ACC112 (cell line): ENCODE measurements around the gene HSPB3.
"Not testable (repeated sequence)": the region's sequence is repeated elsewhere in the genome, so short reads cannot be mapped to it uniquely, and the experiment has no call there.

Experiments
- H2AFZ ChIP-seq: fragments of 200-600 bp; sonication (generic); one replicate; pipeline ENCODE4 v1.6.0; 2017; ENCODE audit warnings: antibody characterized with exemption, low read length; ENCODE audit not compliant: unreplicated experiment
- H3K27ac ChIP-seq: fragments of 200-600 bp; sonication (generic); 2 replicates; pipeline ENCODE4 v1.5.1; 2014; ENCODE audit warnings: low read depth, mild to moderate bottlenecking, antibody characterized with exemption, low read length, moderate library complexity
- H3K27me3 ChIP-seq: fragments of 200-600 bp; sonication (generic); 2 replicates; pipeline ENCODE4 v1.6.1; 2014; ENCODE audit warnings: mild to moderate bottlenecking, antibody characterized with exemption, low read length, moderate library complexity, mixed read lengths; ENCODE audit not compliant: insufficient read depth
- H3K36me3 ChIP-seq: fragments of 200-600 bp; sonication (generic); 2 replicates; pipeline ENCODE4 v1.6.1; 2016; ENCODE audit warnings: mild to moderate bottlenecking, antibody characterized with exemption, low read length, moderate library complexity, mixed read lengths; ENCODE audit not compliant: insufficient read depth
- H3K4me1 ChIP-seq: fragments of 200-600 bp; sonication (generic); one replicate; pipeline ENCODE4 v1.6.1; 2016; ENCODE audit warnings: low read length, mixed read lengths; ENCODE audit not compliant: insufficient read depth, unreplicated experiment, control insufficient read depth
- H3K4me3 ChIP-seq: fragments of 200-600 bp; sonication (generic); 2 replicates; pipeline ENCODE4 v1.5.1; 2014; ENCODE audit warnings: mild to moderate bottlenecking, low read depth, low read length
- H3K79me2 ChIP-seq: fragments of 200-600 bp; sonication (generic); one replicate; pipeline ENCODE4 v1.6.0; 2016; ENCODE audit warnings: low read length; ENCODE audit not compliant: control insufficient read depth, unreplicated experiment, insufficient read depth

The HSPB3 gene

DNA sequence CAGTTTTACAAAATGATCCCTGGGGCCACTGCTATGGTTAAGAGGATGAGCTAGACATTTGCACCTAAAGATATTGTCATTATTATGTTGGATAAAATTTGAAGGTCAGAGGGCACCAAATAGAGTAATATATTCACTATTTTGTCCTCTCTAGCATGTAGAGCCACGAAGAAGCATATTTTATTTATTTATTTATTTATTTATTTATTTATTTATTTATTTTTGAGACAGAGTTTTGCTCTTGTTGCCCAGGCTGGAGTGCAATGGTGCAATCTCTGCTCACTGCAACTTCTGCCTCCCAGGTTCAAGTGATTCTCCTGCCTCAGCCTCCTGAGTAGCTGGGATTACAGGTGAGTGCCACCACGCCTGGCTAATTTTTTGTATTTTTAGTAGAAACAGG lies 20.8 kb upstream of the HSPB3 start:
- peaks cover 20% of the 10 kb centered on the region for H3K27me3 ChIP-seq
- H2AFZ ChIP-seq, H3K4me3 ChIP-seq, H3K36me3 ChIP-seq, H3K27ac ChIP-seq, H3K79me2 ChIP-seq, H3K4me1 ChIP-seq: not testable (repeated sequence)

DNA sequence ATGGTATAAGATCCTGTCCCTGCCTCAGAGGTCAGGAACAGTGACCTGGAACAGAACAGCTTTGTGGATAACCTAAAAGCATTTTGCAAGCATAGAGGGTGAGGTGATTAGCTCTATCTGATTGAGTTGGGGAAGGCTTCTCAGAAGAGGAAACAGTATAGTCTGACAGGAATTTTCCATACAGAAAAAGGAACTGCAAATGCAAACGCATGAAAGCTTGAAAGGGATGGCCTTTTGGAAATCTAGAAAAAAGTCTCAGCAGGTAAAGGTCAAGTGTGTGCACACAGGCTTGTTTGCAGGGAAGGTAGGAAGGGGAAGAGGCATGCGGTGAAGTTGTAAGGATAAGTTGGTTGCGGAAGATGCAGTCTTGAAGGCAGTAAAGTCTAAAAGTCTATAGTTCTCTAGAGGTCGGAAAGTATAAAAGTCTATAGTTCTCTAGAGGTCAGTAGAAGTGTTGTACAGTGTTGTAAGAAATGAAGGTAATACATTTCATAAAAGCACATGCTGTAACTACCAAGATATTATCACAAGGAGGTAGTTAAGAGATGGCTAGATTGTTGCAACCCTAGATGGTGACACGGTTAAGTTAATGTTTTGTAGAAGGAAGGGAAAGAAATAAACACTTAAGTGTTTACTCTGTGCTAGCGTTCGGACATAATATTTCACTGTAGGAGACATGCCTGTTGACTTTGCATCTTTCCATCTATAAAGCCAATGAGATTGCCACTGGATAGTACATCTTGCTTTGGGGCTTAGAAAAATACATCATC lies 16.7 kb upstream of the HSPB3 start:
- no peak overlapping the region for H2AFZ ChIP-seq
- H3K4me3 ChIP-seq = no peak overlapping the region
- no peaks in the 10 kb centered on the region for H3K4me1 ChIP-seq
- peaks cover 36% of the 10 kb centered on the region for H3K27me3 ChIP-seq
- no peaks in the 10 kb centered on the region for H3K36me3 ChIP-seq
- no peak overlapping the region for H3K27ac ChIP-seq
- no peaks in the 10 kb centered on the region for H3K79me2 ChIP-seq

DNA sequence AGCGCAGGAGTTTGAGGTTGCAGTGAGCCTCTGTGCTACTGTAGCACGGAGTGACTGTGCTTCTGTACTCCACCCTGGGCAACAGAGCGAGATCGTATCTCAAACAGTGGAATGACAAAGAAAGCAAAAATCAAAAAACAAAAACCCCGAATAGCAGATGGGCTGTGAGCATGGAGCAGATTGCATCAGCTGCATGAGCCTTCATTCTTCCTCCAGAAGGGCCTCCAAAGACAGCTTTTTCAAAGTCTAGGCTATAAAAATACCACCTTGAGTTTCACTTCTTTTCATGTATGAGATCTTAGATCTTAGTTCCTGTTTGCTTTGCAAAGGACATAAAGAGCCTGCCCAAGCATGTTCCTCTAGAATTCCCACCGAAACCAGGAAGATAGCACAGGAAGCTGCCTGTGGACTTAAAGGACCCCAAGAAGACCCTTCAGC lies 15.0 kb upstream of the HSPB3 start:
- H3K27ac ChIP-seq = no peak overlapping the region
- H3K36me3 ChIP-seq = no peaks in the 10 kb centered on the region
- H2AFZ ChIP-seq = no peak overlapping the region
- no peaks in the 10 kb centered on the region for H3K4me1 ChIP-seq
- H3K79me2 ChIP-seq = no peaks in the 10 kb centered on the region
- H3K4me3 ChIP-seq = no peak overlapping the region
- H3K27me3 ChIP-seq = peaks cover 36% of the 10 kb centered on the region; the same call in 1 of the 2 replicates

DNA sequence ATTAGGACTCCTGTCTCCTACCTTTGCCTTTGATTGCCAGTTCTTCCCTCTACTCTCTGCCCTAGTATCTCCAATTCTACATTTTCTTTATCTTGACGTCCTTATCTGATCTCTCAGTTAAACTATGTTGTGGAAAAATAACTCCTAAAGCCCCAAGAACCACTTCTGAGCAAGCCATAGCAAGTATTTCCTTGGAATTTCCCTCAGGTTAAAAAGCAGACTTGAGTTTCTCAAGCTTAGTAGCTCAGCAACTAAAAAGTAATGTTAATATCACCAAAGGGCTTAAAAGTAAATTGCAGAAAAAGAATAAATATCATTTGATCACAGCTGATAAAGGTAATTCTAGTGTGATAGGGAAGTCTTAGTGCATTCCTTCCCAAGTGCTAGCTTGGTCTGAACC lies 13.2 kb upstream of the HSPB3 start:
- no peaks in the 10 kb centered on the region for H3K79me2 ChIP-seq
- H3K36me3 ChIP-seq = no peaks in the 10 kb centered on the region
- H3K4me1 ChIP-seq = no peaks in the 10 kb centered on the region
- H3K27me3 ChIP-seq = peaks cover 42% of the 10 kb centered on the region
- no peak overlapping the region for H2AFZ ChIP-seq
- H3K27ac ChIP-seq = no peak overlapping the region
- no peak overlapping the region for H3K4me3 ChIP-seq

DNA sequence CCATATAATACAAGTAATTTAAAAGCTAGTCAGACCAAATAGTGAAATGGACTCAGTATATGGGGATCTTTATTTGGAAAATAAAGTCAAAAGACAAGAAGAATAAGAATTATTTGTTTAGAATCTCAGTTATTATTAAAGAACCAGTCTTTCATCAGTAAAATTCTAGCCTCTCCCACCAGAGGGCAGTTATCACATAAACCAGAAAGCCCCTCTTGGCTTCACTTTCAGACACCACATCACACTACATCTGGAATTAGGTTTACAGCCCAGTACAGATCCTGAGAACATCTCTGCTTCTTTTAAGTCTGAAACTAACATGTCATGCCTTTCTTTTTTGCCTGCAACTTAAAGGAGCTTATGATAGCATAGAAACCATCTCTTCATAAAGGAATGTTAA lies 12.2 kb upstream of the HSPB3 start:
- Histone ChIP-seq H3K4me3 (no peak overlapping the region), H2AFZ (no peak overlapping the region), H3K27ac (no peak overlapping the region), H3K4me1 (no peaks in the 10 kb centered on the region), H3K27me3 (peaks cover 46% of the 10 kb centered on the region), H3K36me3 (no peaks in the 10 kb centered on the region), H3K79me2 (no peaks in the 10 kb centered on the region)

DNA sequence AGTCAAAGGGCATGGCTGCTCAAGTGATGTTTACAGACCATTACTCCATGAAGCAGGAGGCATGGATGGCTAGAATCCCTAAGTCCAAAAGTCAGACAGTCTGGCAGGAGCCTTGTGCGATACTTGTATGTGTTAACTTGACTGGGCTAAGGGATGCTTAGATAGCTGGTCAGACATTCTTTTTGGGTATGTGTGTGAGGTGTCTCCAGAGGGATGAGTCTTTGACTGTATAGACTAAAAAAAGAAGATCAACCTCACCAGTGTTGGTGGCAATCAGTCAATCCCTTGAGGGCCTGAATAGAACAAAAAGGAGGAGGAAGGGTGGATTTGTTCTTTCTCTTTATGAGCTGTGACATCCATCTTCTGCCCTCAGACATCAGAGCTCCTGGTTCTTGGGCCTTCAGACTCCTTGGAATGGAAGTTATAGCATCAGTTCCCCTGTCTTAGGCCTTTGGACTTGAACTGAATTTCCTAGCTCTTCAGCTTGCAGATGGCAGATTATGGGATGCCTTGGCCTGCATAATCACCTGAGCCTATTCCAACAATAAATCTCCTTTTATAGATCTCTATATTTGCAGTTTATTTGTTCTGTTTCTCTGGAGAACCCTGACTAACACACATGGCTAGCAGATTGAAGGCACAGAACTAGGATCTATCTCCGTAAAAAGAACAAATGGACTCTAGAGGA lies 9.7 kb upstream of the HSPB3 start:
- no peak overlapping the region for H3K27ac ChIP-seq
- no peak overlapping the region for H3K4me3 ChIP-seq
- no peak overlapping the region for H2AFZ ChIP-seq
- H3K36me3 ChIP-seq = no peaks in the 10 kb centered on the region
- H3K4me1 ChIP-seq = no peaks in the 10 kb centered on the region
- peaks cover 25% of the 10 kb centered on the region for H3K27me3 ChIP-seq
- H3K79me2 ChIP-seq = no peaks in the 10 kb centered on the region

DNA sequence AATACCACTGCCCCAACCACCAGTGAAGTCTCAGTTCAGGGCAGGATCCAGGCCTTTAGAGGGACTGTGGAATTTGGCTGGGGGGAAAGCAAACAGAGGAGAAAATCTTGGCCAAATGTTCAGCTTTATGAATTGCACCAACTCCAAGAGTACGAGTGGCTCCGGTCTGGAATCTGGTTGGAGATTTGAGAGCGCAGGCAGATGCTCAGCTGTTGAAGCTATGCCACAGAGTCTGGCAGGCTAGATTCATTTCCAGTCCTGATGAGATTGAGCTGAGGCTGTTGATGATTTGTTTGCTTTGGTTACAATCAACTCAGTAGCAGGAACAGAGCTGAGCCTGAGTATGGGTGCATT lies 9.1 kb upstream of the HSPB3 start:
- no peak overlapping the region for H3K4me3 ChIP-seq
- H3K4me1 ChIP-seq = no peaks in the 10 kb centered on the region
- H3K27me3 ChIP-seq = peaks cover 20% of the 10 kb centered on the region
- H3K79me2 ChIP-seq = no peaks in the 10 kb centered on the region
- no peaks in the 10 kb centered on the region for H3K36me3 ChIP-seq
- no peak overlapping the region for H3K27ac ChIP-seq
- H2AFZ ChIP-seq = no peak overlapping the region

DNA sequence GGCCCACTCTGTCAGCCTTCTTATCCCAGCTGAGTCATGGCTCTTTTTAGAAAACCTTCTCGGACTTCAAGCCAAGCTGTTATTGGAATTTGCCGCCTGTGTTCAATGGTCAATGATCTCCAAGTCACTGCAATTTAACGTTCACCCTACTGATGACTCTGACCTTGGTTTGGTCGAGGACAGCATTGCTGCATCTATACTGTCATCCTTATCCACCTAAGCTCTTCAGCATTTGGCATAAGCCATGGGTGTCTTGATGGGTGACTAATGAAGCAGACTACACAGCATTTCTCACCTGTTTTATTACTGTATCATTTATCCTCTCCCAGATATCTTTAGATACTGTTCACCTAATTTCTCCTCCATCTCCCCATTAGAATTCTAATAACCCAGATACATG lies 5.6 kb upstream of the HSPB3 start:
- Histone ChIP-seq H3K4me1 (peaks cover 4% of the 10 kb centered on the region), H3K36me3 (no peaks in the 10 kb centered on the region), H3K27me3 (peaks cover 20% of the 10 kb centered on the region), H3K79me2 (no peaks in the 10 kb centered on the region), H3K4me3 (no peak overlapping the region), H2AFZ (no peak overlapping the region), H3K27ac (no peak overlapping the region)

DNA sequence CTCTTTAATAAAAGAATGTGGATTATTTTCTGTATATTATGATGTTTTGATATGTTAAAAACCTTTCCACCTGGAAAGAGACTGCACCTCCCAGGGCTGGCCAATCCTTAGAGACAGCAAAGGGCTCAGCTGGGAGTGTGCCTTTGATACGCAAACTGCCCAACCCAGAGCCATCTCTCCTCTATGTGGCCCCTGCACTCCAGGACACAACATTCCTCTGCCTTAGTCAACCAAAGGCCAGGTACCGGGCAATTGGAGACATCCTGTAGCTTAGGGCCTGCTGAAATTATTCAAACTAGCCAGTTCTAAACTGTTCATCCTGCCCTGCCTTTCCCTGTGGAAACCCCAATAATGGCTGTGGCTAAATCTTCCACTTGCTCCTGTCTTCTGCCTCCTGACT lies 5.0 kb upstream of the HSPB3 start:
- Histone ChIP-seq H3K4me3 (no peak overlapping the region), H3K27ac (no peak overlapping the region), H3K79me2 (no peaks in the 10 kb centered on the region), H3K27me3 (peaks cover 20% of the 10 kb centered on the region), H2AFZ (no peak overlapping the region), H3K4me1 (peaks cover 4% of the 10 kb centered on the region), H3K36me3 (no peaks in the 10 kb centered on the region)

DNA sequence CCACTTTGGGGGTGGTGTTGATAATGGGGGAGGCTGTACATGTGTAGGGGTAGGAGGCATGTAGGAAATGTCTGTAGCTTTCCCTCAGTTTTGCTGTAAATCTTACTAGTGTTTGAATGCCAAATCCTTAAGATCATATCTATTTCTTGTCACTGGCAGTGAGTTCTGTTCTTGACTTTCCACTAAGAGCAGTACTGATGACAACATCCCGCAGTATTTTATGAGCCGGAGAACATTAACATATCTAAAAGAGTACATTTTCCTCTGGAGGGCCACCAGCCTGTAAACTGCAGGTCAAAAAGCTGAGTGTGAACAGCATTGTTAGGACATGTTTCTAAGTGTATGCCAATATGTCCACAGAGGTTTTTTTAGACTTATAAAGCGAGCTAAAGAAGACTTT lies 2.5 kb upstream of the HSPB3 start:
- no peaks in the 10 kb centered on the region for H3K79me2 ChIP-seq
- no peak overlapping the region for H3K27ac ChIP-seq
- H3K27me3 ChIP-seq = peaks cover 6% of the 10 kb centered on the region
- peaks cover 13% of the 10 kb centered on the region for H3K4me1 ChIP-seq
- no peaks in the 10 kb centered on the region for H3K36me3 ChIP-seq
- no peak overlapping the region for H2AFZ ChIP-seq
- no peak overlapping the region for H3K4me3 ChIP-seq

DNA sequence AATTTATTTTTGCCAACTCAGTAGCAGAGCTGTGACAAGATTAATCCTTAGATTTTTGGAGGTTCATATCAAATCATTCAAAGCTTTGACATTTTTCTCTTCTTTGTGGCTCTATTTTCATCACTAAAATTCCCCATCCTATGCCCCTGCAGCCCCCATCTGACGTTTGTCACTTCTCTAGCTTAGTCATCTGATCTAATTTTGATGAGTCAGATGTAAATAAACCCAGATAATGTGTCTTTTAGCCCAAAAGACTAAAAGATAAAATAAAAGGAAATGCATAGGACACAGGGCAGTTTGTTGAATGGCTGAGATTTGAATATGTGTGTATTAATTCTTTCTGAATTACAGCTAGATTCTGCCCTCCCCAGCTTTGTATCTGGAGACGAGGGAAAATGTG lies 897 bp upstream of the HSPB3 start:
- Histone ChIP-seq H3K27ac (no peak overlapping the region), H3K79me2 (no peaks in the 10 kb centered on the region), H3K4me1 (peaks cover 13% of the 10 kb centered on the region), H3K27me3 (no peaks in the 10 kb centered on the region), H2AFZ (no peak overlapping the region), H3K36me3 (no peaks in the 10 kb centered on the region), H3K4me3 (no peak overlapping the region)
